Neural progenitor cell (in vitro differentiated cells): ENCODE data around the gene OSCP1. TPM values are rescaled to one million over a fixed set of nuclear protein-coding genes. Genes with fewer than 3 reads are reported as not detected.

Source experiments
- DNase-seq: peaks from one replicate; pipeline ENCODE4 v3.0.0-alpha.2; 2016; ENCODE audit warnings: low spot score
- H2AFZ ChIP-seq: fragments of 200-600 bp; sonication (generic); replicated peaks from 2 replicates; pipeline ENCODE4 v1.6.1; 2016; ENCODE audit warnings: antibody characterized with exemption
- H3F3A ChIP-seq: fragments of 200-600 bp; sonication (generic); 2 replicates; pipeline ENCODE4 v1.6.1; 2016; ENCODE audit warnings: antibody characterized with exemption, low read depth
- H3K27ac ChIP-seq: fragments of 200-600 bp; sonication (generic); 2 replicates; pipeline ENCODE4 v1.5.1; 2016; ENCODE audit warnings: mild to moderate bottlenecking
- H3K27me3 ChIP-seq: fragments of 200-600 bp; sonication (generic); 2 replicates; pipeline ENCODE4 v1.6.1; 2016; ENCODE audit warnings: mild to moderate bottlenecking, moderate library complexity
- H3K36me3 ChIP-seq: fragments of 200-600 bp; sonication (generic); 2 replicates; pipeline ENCODE4 v1.5.1; 2016
- H3K4me1 ChIP-seq: fragments of 200-600 bp; sonication (generic); 2 replicates; pipeline ENCODE4 v1.6.1; 2016; ENCODE audit warnings: mixed run types
- H3K4me2 ChIP-seq: fragments of 200-600 bp; sonication (generic); 2 replicates; pipeline ENCODE4 v1.6.1; 2016
- H3K4me3 ChIP-seq: fragments of 200-600 bp; sonication (generic); 2 replicates; pipeline ENCODE4 v1.5.1; 2016
- H3K79me2 ChIP-seq: fragments of 200-600 bp; sonication (generic); 2 replicates; pipeline ENCODE4 v1.6.1; 2016; ENCODE audit warnings: low read depth
- H3K9ac ChIP-seq: fragments of 200-600 bp; sonication (generic); 2 replicates; pipeline ENCODE4 v1.6.1; 2016
- H3K9me3 ChIP-seq: fragments of 200-600 bp; sonication (generic); 2 replicates; pipeline ENCODE4 v1.5.1; 2016; ENCODE audit warnings: low read depth
- H4K20me1 ChIP-seq: fragments of 200-600 bp; sonication (generic); 2 replicates; pipeline ENCODE4 v1.6.1; 2016; ENCODE audit warnings: low read depth
- H3K27ac Mint-ChIP-seq: 3 replicates; pipeline ENCODE4 v1.8.0; 2021; ENCODE audit warnings: mixed read lengths
- H3K27me3 Mint-ChIP-seq: 2 replicates; pipeline ENCODE4 v1.8.0; 2022; ENCODE audit warnings: low read depth, mild to moderate bottlenecking, inconsistent platforms, moderate library complexity, mixed read lengths; ENCODE audit not compliant: insufficient read depth
- H3K36me3 Mint-ChIP-seq: 3 replicates; pipeline ENCODE4 v1.8.0; 2021; ENCODE audit warnings: mixed read lengths
- H3K4me1 Mint-ChIP-seq: 3 replicates; pipeline ENCODE4 v1.8.0; 2021; ENCODE audit warnings: mixed read lengths
- H3K4me3 Mint-ChIP-seq: 3 replicates; pipeline ENCODE4 v1.8.0; 2021; ENCODE audit warnings: mild to moderate bottlenecking, moderate library complexity, mixed read lengths
- H3K9me3 Mint-ChIP-seq: 3 replicates; pipeline ENCODE4 v1.8.0; 2020; ENCODE audit warnings: mixed read lengths
- CTCF ChIP-seq: fragments of 200-600 bp; sonication (generic); IDR thresholded peaks from 2 replicates; pipeline ENCODE4 v1.5.1; 2017; ENCODE audit warnings: antibody characterized with exemption, mild to moderate bottlenecking
- EZH2 ChIP-seq: fragments of 200-600 bp; sonication (generic); IDR thresholded peaks from 2 replicates; pipeline ENCODE4 v1.6.1; 2017; ENCODE audit warnings: antibody characterized with exemption, mild to moderate bottlenecking, moderate library complexity
- EZH2phosphoT487 ChIP-seq: fragments of 200-600 bp; sonication (generic); IDR thresholded peaks from 2 replicates; pipeline ENCODE4 v1.6.1; 2017; ENCODE audit warnings: antibody characterized with exemption
- total RNA-seq: library from RNA; depleted of rRNA; stranded (reverse); fragments of >200 nt; gene quantifications from 2 replicates; pipeline ENCODE4 v1.2.3, GENCODE V29; 2015; ENCODE audit warnings: low replicate concordance

Gene OSCP1
- total RNA-seq, 1 donor from 2014 or later = 7.8 TPM

GRCh38 chr1:36486439-36487335 is 36.4 kb upstream of the OSCP1 start:
- Histone ChIP-seq H3K9me3 (no peaks in the 10 kb centered on the region), H3K4me3 (no peak overlapping the region), H2AFZ (no peak overlapping the region), H4K20me1 (no peaks in the 10 kb centered on the region), H3F3A (peaks cover 7% of the 10 kb centered on the region), H3K27me3 (no peaks in the 10 kb centered on the region), H3K36me3 (no peaks in the 10 kb centered on the region), H3K9ac (no peak overlapping the region), H3K79me2 (no peaks in the 10 kb centered on the region), H3K27ac (no peak overlapping the region), H3K4me1 (peaks cover 11% of the 10 kb centered on the region), H3K4me2 (no peak overlapping the region)
- H3K4me3 Mint-ChIP-seq = no peak overlapping the region
- H3K27me3 Mint-ChIP-seq = peaks cover 2% of the 10 kb centered on the region
- peak overlapping the region; percentile 29 for H3K27ac Mint-ChIP-seq
- no peak for DNase-seq
- no peaks in the 10 kb centered on the region for H3K9me3 Mint-ChIP-seq
- no peaks in the 10 kb centered on the region for H3K36me3 Mint-ChIP-seq
- TF ChIP-seq EZH2 (no peak), CTCF (no peak), EZH2phosphoT487 (no peak)
- H3K4me1 Mint-ChIP-seq = peaks cover 7% of the 10 kb centered on the region

- Histone ChIP-seq H4K20me1 (no peaks in the 10 kb centered on the region), H3F3A (peaks cover 7% of the 10 kb centered on the region), H3K27me3 (no peaks in the 10 kb centered on the region), H3K9ac (no peak overlapping the region), H3K9me3 (no peaks in the 10 kb centered on the region), H3K36me3 (no peaks in the 10 kb centered on the region), H3K4me2 (no peak overlapping the region), H3K27ac (no peak overlapping the region), H3K79me2 (no peaks in the 10 kb centered on the region), H3K4me1 (peaks cover 14% of the 10 kb centered on the region), H3K4me3 (no peak overlapping the region), H2AFZ (no peak overlapping the region)
- TF ChIP-seq EZH2phosphoT487 (no peak), EZH2 (no peak), CTCF (no peak)
- Mint-ChIP-seq H3K4me1 (peaks cover 8% of the 10 kb centered on the region), H3K9me3 (no peaks in the 10 kb centered on the region), H3K36me3 (no peaks in the 10 kb centered on the region), H3K27me3 (peaks cover 2% of the 10 kb centered on the region), H3K4me3 (no peak overlapping the region), H3K27ac (no peak overlapping the region)
- DNase-seq = no peak
Measured at GRCh38 chr1:36486093-36486438, 35.8 kb upstream of the OSCP1 start.

- no peak overlapping the region for H3K27ac Mint-ChIP-seq
- H3K9me3 ChIP-seq = no peaks in the 10 kb centered on the region
- no peaks in the 10 kb centered on the region for H4K20me1 ChIP-seq
- no peak for DNase-seq
- H3K4me3 ChIP-seq = no peak overlapping the region
- TF ChIP-seq CTCF (no peak), EZH2 (no peak), EZH2phosphoT487 (no peak)
- no peaks in the 10 kb centered on the region for H3K27me3 ChIP-seq
- H3K4me1 ChIP-seq = peaks cover 14% of the 10 kb centered on the region
- H3K27me3 Mint-ChIP-seq = no peaks in the 10 kb centered on the region
- no peaks in the 10 kb centered on the region for H3K36me3 Mint-ChIP-seq
- H3K9me3 Mint-ChIP-seq = no peaks in the 10 kb centered on the region
- H3K4me2 ChIP-seq = no peak overlapping the region
- no peak overlapping the region for H3K9ac ChIP-seq
- no peak overlapping the region for H3K27ac ChIP-seq
- no peak overlapping the region for H2AFZ ChIP-seq
- no peaks in the 10 kb centered on the region for H3K36me3 ChIP-seq
- H3K79me2 ChIP-seq = no peaks in the 10 kb centered on the region
- H3K4me3 Mint-ChIP-seq = no peak overlapping the region
- peaks cover 8% of the 10 kb centered on the region for H3K4me1 Mint-ChIP-seq
- peaks cover 7% of the 10 kb centered on the region for H3F3A ChIP-seq
Measured at GRCh38 chr1:36484099-36484498, 33.8 kb upstream of the OSCP1 start.
